GM12891 (cell line): Measurements from ENCODE around the gene TFR2.
"Not testable (repeated sequence)": the region's sequence is repeated elsewhere in the genome, so short reads cannot be mapped to it uniquely, and the experiment has no call there.

Experiments used
- PAX5 ChIP-seq: IDR thresholded peaks from 2 replicates; pipeline ENCODE4 v1.6.1; 2011; ENCODE audit warnings: low read length, moderate library complexity, mild to moderate bottlenecking; ENCODE audit not compliant: insufficient read depth, severe bottlenecking
- POLR2A ChIP-seq: IDR thresholded peaks from 2 replicates; pipeline ENCODE4 v1.6.1; 2011; ENCODE audit warnings: low read depth, low read length, control low read depth
- POLR2AphosphoS5 ChIP-seq: IDR thresholded peaks from 2 replicates; pipeline ENCODE4 v1.6.1; 2011; ENCODE audit warnings: low read depth, low read length, control low read depth
- POU2F2 ChIP-seq: IDR thresholded peaks from 2 replicates; pipeline ENCODE4 v1.6.1; 2011; ENCODE audit warnings: low read depth, mild to moderate bottlenecking, control low read depth, low read length, moderate library complexity
- SPI1 ChIP-seq: IDR thresholded peaks from 2 replicates; pipeline ENCODE4 v1.6.1; 2011; ENCODE audit warnings: low read depth, low read length, control low read depth
- TAF1 ChIP-seq: IDR thresholded peaks from 2 replicates; pipeline ENCODE4 v1.6.1; 2011; ENCODE audit warnings: low read depth, low read length, control low read depth

- TF ChIP-seq SPI1, POLR2AphosphoS5, POLR2A, TAF1, PAX5, POU2F2: not testable (repeated sequence)
Observed at GRCh38 chr7:100662194-100662776, 20.9 kb upstream of the TFR2 start.
